Measurements from ENCODE around the gene ATP11A.
"Not testable (repeated sequence)": the region's sequence is repeated elsewhere in the genome, so short reads cannot be mapped to it uniquely, and the experiment has no call there.

The ATP11A gene

GRCh38 chr13:112825875-112826274, 136.0 kb downstream of the ATP11A start:
- DNase-seq: no peak

GRCh38 chr13:112826565-112826964, 136.7 kb downstream of the ATP11A start:
- DNase-seq: no peak

DNA sequence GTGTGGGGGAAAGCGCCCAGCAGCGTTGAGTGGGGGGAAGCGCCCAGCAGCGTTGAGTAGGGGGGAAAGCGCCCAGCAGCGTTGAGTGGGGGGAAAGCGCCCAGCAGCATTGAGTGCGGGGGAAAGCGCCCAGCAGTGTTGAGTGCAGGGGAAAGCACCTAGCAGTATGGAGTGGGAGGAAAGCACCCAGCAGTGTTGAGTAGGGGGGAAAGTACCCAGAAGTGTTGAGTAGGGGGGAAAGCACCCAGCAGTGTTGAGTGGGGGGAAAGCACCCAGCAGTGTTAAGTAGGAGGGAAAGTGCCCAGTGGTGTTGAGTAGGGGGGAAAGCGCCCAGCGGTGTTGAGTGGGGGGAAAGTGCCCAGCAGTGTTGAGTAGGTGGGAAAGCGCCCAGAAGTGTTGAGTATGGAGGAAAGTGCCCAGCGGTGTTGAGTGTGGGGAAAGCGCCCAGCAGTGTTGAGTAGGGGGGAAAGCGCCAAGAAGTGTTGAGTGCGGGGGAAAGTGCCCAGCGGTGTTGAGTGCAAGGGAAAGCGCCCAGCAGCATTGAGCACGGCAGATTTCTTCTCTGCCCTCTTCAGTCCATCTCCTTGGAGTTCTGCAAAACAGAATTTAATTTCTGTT, 138.4 kb downstream of the ATP11A start:
- no peak for DNase-seq

DNA sequence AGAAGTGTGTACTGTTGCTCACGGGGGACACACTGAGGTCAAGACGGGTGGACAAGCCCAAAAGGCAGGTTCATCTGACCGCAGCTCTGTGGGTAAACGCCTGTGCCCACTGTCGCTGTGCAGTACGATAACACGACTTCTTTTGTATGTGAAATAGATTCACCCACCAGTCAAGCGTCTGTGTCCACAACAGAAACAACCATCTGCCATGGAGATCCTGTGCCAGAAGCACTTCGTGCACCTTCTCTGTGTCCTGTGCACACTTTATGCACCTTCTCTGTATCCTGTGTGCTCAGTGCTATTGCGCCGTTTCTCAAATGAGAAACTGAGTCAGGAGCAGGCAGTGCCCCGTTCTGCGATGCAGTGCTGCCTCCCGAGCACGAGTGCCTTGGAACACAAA, 138.9 kb downstream of the ATP11A start:
- DNase-seq: no peak

DNA sequence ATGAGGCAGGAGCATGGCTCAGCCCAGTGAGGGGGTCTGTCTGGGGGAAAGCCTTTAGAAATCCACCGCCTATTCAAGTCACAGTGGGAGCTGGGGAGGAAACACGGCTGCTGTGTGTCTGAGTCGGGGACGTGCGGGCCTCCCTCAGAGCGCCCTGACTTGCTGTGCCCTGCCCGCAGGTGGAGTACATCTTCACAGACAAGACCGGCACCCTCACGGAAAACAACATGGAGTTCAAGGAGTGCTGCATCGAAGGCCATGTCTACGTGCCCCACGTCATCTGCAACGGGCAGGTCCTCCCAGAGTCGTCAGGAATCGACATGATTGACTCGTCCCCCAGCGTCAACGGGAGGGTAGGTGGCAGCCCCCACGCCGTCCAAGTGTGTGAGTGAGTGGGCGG, 141.4 kb downstream of the ATP11A start:
- no peak for DNase-seq

GRCh38 chr13:112831801-112832200, 142.0 kb downstream of the ATP11A start:
- no peak for DNase-seq

DNA sequence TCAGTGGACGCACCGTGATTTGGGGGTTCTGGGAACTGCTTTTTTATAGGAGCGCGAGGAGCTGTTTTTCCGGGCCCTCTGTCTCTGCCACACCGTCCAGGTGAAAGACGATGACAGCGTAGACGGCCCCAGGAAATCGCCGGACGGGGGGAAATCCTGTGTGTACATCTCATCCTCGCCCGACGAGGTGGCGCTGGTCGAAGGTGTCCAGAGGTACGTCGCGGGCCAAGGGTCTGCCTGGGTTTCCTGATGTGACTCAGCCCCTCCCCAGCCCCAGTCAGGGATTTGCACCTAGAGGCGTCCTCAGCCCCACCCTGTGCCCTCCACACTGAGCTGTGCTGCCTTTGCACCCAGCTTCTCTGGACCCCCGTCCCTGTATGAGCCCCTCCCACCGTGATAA, 143.0 kb downstream of the ATP11A start:
- no peak for DNase-seq

DNA sequence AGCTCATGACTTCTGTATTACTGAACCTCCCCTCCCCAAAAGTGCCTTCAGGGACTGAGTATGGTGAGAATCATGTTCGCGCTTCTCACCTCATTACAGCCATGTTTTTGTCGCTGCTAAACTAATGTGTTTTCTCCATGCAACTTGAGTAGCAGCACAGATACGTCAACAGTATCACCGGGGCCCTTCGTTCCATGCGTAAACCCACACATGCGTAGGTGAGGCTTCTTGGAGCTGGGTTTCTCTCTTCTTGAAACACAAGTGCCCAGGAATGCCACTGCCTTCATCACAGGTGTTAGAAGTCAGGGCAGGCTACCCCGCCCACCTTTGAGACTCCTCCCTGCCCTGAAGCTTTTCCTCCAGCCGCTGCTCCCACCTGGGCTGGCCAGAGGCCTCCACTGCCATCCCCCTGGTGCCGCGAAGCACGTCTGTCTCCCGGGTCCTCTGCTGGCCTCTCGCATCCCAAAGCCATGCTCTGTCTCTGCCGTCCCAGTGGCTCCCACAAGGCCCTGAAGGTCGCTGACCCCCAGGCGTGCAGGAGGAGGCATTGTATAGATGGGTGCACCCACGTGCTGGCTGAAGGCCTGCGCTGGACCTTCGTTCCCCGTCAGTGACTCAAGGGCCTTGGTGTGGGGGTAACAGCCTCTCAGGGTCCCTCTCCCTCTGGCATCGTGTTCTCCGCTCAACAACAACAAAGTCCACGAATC, 143.9 kb downstream of the ATP11A start:
- no peak for DNase-seq

GRCh38 chr13:112835344-112835743, 145.5 kb downstream of the ATP11A start:
- no peak for DNase-seq

GRCh38 chr13:112835796-112836195, 146.0 kb downstream of the ATP11A start:
- no peak for DNase-seq

DNA sequence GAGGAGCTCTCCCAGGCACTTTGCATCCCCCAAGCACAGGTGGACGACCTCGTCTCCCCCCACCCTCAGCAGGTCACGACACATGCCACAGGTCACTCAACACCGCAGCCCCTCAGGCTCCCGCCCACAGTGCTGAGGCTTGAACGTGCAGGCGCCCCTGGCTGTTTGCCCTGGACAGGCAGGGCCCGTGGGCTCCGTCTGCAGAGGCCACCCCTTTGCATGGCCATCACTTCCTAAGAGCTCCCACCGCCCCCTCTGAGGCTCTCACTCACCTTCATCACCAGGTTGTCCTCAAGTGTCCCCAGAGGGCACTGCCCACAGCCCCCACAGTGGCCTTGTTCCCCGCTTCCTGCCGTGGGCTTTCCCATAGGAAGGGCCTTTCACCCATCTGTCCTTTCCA, 147.1 kb downstream of the ATP11A start:
- no peak for DNase-seq

GRCh38 chr13:112837371-112838037, 147.7 kb downstream of the ATP11A start:
- DNase-seq: no peak

- DNase-seq: no peak
Observed at GRCh38 chr13:112838038-112838841, 148.4 kb downstream of the ATP11A start.

DNA sequence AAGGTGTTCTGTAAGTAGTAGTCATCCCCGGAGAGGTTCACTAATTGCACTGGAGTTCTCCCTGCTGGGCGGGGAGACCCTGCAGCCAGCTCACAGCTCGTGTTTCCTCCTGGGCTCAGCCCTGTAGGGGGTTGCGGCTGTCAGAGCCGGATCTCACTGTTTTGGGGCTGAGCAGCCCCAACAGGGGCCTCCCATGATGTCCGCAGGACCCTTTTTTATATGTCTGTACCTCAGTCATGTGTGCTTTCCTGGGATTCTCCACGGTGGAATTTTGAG, 148.9 kb downstream of the ATP11A start:
- no peak for DNase-seq

GRCh38 chr13:112839356-112840105, 149.7 kb downstream of the ATP11A start:
- DNase-seq: no peak

GRCh38 chr13:112840472-112841302, 150.8 kb downstream of the ATP11A start:
- DNase-seq: no peak

GRCh38 chr13:112841303-112842015, 151.6 kb downstream of the ATP11A start:
- DNase-seq: not testable (repeated sequence)

- no peak for DNase-seq
Observed at GRCh38 chr13:112842343-112842856, 152.6 kb downstream of the ATP11A start.

GRCh38 chr13:112842931-112843391, 153.1 kb downstream of the ATP11A start:
- DNase-seq: no peak

DNA sequence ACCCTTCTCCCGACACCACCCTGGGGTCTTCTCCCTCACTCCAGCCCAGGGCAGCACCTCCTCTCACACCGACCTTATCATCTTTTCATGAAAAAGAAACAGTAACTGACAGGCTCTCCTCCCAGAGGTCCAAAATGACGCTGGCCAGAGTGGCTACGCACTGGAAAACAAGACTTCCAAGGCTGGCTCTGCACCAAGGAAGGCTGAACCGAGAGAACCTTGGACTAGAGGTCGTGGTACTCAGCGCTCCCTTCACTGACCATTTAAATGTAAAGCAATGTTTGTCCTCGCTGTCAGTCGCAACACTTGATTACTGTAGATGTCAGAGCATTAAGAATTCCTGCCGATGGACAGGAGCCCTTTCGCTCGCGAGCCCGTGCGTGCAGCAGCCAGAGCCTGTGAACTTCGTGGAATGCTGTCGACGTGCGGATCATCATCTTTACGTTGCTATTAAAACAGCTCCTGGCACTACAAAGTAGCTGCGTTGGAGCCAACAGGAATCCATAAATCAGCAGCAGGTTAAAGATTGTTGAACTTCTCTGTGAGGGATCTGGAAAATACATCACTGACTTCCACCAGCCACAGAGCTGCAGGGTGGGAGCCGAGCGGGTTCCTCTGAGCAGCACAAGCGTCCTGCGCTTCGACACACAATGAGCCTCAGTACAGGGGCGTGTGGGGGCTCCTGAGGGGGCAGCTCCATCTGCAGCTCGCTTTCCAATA, 153.7 kb downstream of the ATP11A start:
- no peak for DNase-seq
